Right atrium auricular region (tissue), 2 donors: Measurements from ENCODE around the gene CGB7. TPM values are rescaled to one million over a fixed set of nuclear protein-coding genes. Genes with fewer than 3 reads are reported as not detected.

ENCODE experiments used
- DNase-seq: peaks from one replicate; pipeline ENCODE4 v3.0.0-alpha.2; 2019; ENCODE audit warnings: low spot score
- H3K27ac ChIP-seq, 2 donors: fragments of 200-600 bp; sonication (generic); 1 replicate in 1 of 2; 2 replicates in 1 of 2; pipeline ENCODE4 v1.5.1; 2016 to 2019
- H3K27me3 ChIP-seq, 2 donors: fragments of 200-600 bp; sonication (generic); one replicate each; pipeline versions ENCODE4 v1.5.1 to v1.6.0; 2017 to 2019
- H3K36me3 ChIP-seq: fragments of 200-600 bp; sonication (generic); one replicate; pipeline ENCODE4 v1.5.1; 2016
- H3K4me1 ChIP-seq, 2 donors: fragments of 200-600 bp; sonication (generic); one replicate each; pipeline versions ENCODE4 v1.5.1 to v1.6.0; 2017 to 2019
- H3K4me3 ChIP-seq, 2 donors: fragments of 200-600 bp; sonication (generic); 1 replicate in 1 of 2; 2 replicates in 1 of 2; pipeline ENCODE4 v1.5.1; 2017 to 2019; ENCODE audit warnings: mild to moderate bottlenecking in 1 of 2, moderate library complexity in 1 of 2
- H3K9me3 ChIP-seq, 2 donors: fragments of 200-600 bp; sonication (generic); one replicate each; pipeline ENCODE4 v1.5.1; 2019
- CTCF ChIP-seq, 2 donors: fragments of 200-600 bp; sonication (generic); IDR thresholded peaks; one replicate each; pipeline ENCODE4 v1.5.1; 2019; ENCODE audit warnings: antibody characterized with exemption in 2 of 2
- total RNA-seq, 2 donors: library from RNA; depleted of rRNA; stranded (reverse); fragments of >200 nt; gene quantifications; one replicate each; pipeline ENCODE4 v1.1.0, GENCODE V29; 2016

The CGB7 gene
- total RNA-seq, 2 donors from 2014 or later = not detected

- Histone ChIP-seq H3K36me3 (peaks cover 17% of the 10 kb centered on the region), H3K27me3 (no peaks in the 10 kb centered on the region), H3K9me3 (no peaks in the 10 kb centered on the region), H3K4me1 (peaks cover 0 to 27% of the 10 kb centered on the region in 2 donors), H3K27ac (peak within 1 kb of the TSS in 1 of 2 donors; percentile 3), H3K4me3 (peak within 1 kb of the TSS; percentile 36 to 55)
- no peak for DNase-seq
- TF ChIP-seq CTCF (IDR thresholded peaks at IDR 0.05) = no peak
Observed at GRCh38 chr19:49017041-49017665, 40.4 kb downstream of the CGB7 start, which contains the start of gene LHB. TSS of gene LHB (minus strand) at chr19:49017091. CDS start at chr19:49017081, 10 bp downstream.

DNA sequence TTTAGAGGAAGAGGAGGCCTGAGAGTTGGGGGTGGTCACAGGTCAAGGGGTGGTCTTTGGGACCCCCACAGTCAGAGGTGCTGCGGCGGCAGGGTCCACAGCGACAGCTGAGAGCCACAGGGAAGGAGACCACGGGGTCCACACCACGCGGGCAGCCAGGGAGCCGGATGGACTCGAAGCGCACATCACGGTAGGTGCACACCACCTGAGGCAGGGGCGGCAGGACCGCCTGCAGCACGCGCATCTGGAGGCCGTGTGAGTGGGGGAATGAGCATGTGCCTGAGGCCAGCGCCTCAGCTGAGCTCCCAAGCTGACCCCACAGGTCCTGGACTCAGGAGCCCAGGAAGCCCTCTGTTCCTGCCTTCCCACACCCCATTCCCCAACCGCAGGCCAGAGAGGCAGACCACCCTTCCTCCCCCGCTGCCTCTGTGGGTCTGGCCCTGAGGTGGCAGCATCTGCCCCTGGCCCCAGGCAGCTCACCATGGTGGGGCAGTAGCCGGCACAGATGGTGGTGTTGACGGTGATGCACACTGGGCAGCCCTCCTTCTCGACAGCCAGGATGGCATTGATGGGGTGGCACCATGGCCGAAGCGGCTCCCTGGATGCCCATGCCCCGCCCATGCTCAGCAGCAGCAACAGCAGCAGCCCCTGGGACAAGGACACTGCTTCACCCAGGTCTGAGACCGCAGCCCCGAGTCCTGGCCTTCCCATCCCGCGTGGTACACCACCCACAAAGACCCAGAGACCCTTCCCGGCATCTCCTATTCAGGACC, 41.3 kb downstream of the CGB7 start:
- no peak for TF ChIP-seq CTCF (IDR thresholded peaks at IDR 0.05)
- Histone ChIP-seq H3K27ac (no peak overlapping the region), H3K27me3 (no peaks in the 10 kb centered on the region), H3K4me1 (peaks cover 0 to 27% of the 10 kb centered on the region in 2 donors), H3K9me3 (no peaks in the 10 kb centered on the region), H3K4me3 (no peak overlapping the region), H3K36me3 (peaks cover 26% of the 10 kb centered on the region)
- DNase-seq = no peak

DNA sequence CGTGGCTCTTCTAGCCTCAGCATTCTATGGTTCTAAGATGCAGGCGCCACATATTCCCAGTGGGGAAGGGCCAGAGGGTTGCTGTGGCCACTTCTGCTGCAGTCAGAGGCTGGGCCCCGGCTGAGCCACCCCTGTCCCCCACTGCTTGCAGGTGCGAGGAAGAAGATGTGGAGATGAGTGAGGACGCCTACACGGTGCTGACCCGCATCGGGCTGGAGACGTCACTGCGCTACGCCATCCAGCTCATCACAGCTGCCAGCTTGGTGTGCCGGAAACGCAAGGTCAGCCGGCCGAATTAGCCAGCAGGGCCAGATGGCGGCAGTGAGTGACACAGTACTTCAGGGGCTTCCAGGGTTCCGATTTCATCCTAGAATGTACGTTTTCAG, 42.7 kb downstream of the CGB7 start:
- H3K27me3 ChIP-seq = no peaks in the 10 kb centered on the region
- TF ChIP-seq CTCF (IDR thresholded peaks at IDR 0.05) = no peak
- no peak overlapping the region for H3K27ac ChIP-seq
- H3K36me3 ChIP-seq = peaks cover 37% of the 10 kb centered on the region
- no peaks in the 10 kb centered on the region for H3K9me3 ChIP-seq
- DNase-seq = no peak
- no peak overlapping the region for H3K4me3 ChIP-seq
- peaks cover 0 to 27% of the 10 kb centered on the region in 2 donors for H3K4me1 ChIP-seq

GRCh38 chr19:49014123-49014869, 43.3 kb downstream of the CGB7 start:
- Histone ChIP-seq H3K4me3 (no peak overlapping the region), H3K4me1 (peaks cover 0 to 22% of the 10 kb centered on the region in 2 donors), H3K27me3 (no peaks in the 10 kb centered on the region), H3K36me3 (peaks cover 42% of the 10 kb centered on the region), H3K9me3 (no peaks in the 10 kb centered on the region), H3K27ac (no peak overlapping the region)
- no peak for DNase-seq
- TF ChIP-seq CTCF (IDR thresholded peaks at IDR 0.05) = no peak

- no peaks in the 10 kb centered on the region for H3K9me3 ChIP-seq
- peaks cover 57% of the 10 kb centered on the region for H3K36me3 ChIP-seq
- no peak overlapping the region for H3K4me3 ChIP-seq
- no peak overlapping the region for H3K27ac ChIP-seq
- DNase-seq = no peak
- no peaks in the 10 kb centered on the region for H3K27me3 ChIP-seq
- TF ChIP-seq CTCF (IDR thresholded peaks at IDR 0.05) = no peak
- no peaks in the 10 kb centered on the region for H3K4me1 ChIP-seq
Observed at GRCh38 chr19:49011194-49011593, 46.4 kb downstream of the CGB7 start.
